GM23248 (cell line): Measurements from ENCODE around the gene GNG5.

Source experiments
- EZH2 ChIP-seq: fragments of 200-600 bp; sonication (generic); IDR thresholded peaks from 2 replicates; pipeline ENCODE4 v1.6.1; 2018; ENCODE audit warnings: antibody characterized with exemption, mild to moderate bottlenecking; ENCODE audit not compliant: insufficient read depth, poor library complexity, severe bottlenecking
- EZH2phosphoT487 ChIP-seq: fragments of 200-600 bp; sonication (generic); IDR thresholded peaks from 2 replicates; pipeline ENCODE4 v1.6.1; 2018; ENCODE audit warnings: antibody characterized with exemption, moderate library complexity, mild to moderate bottlenecking, low read depth; ENCODE audit not compliant: insufficient read depth

DNA sequence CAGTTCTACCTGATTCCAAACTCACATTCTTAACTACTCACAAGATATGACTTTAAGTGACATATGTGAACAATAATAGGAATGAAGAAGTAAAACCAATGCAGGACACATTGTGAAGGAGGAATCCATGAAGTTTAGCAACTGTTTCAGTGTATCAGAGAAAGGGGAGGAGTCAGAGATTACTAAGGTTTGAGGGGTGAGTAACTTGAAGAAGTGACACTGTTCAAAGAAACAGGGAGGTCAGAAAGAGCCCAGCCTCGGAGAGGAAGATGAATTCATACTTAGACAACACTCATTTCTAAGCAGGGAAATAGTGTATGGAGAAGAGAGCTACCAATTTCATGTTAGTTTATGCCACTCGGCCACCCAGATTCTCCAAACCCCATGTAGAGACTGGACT is 55.5 kb downstream of the GNG5 start:
- no peak for TF ChIP-seq EZH2phosphoT487
- TF ChIP-seq EZH2: no peak
